SK-N-SH treated with all-trans-retinoic acid at 6 μM for 48 hours (cell line): Measurements from ENCODE around the gene MBD5.

Experiments used
- ATAC-seq: fragments of 200-7000 bp; cut with Tn5 transposase; 3 replicates; pipeline ENCODE4 v1.9.1; 2020; ENCODE audit warnings: mild to moderate bottlenecking, moderate library complexity
- ARNTL ChIP-seq: fragments of 450-650 bp; formaldehyde crosslinking; IDR thresholded peaks from 2 replicates; pipeline ENCODE4 v1.5.0; 2020; ENCODE audit warnings: low read depth, mild to moderate bottlenecking, moderate library complexity, borderline replicate concordance
- BACH2 ChIP-seq: fragments of 250-450 bp; sonication (Bioruptor Pico); IDR thresholded peaks from 2 replicates; pipeline ENCODE4 v1.9.0; 2021; ENCODE audit warnings: mild to moderate bottlenecking, borderline replicate concordance
- CSRNP3 ChIP-seq: fragments of 250-450 bp; sonication (Bioruptor Pico); IDR thresholded peaks from 2 replicates; pipeline ENCODE4 v1.5.1; 2021; ENCODE audit warnings: mild to moderate bottlenecking, moderate library complexity
- ESRRG ChIP-seq: fragments of 250-450 bp; sonication (Bioruptor Pico); IDR thresholded peaks from 2 replicates; pipeline ENCODE4 v1.6.1; 2021; ENCODE audit warnings: mild to moderate bottlenecking
- GLIS3 ChIP-seq: fragments of 250-450 bp; sonication (Bioruptor Pico); IDR thresholded peaks from 2 replicates; pipeline ENCODE4 v1.5.0; 2020; ENCODE audit warnings: mild to moderate bottlenecking, moderate library complexity
- ISL1 ChIP-seq: fragments of 250-450 bp; sonication (Bioruptor Pico); IDR thresholded peaks from 2 replicates; pipeline ENCODE4 v2.1.2; 2022; ENCODE audit warnings: mild to moderate bottlenecking, moderate library complexity
- OSR1 ChIP-seq: fragments of 250-450 bp; sonication (Bioruptor Pico); IDR thresholded peaks from 2 replicates; pipeline ENCODE4 v1.8.0; 2022; ENCODE audit warnings: moderate library complexity, mild to moderate bottlenecking, inconsistent platforms
- PATZ1 ChIP-seq: fragments of 250-450 bp; sonication (Bioruptor Pico); IDR thresholded peaks from 2 replicates; pipeline ENCODE4 v1.8.0; 2020; ENCODE audit warnings: mild to moderate bottlenecking, moderate library complexity, borderline replicate concordance
- POU6F1 ChIP-seq: fragments of 250-450 bp; sonication (Bioruptor Pico); IDR thresholded peaks from 2 replicates; pipeline ENCODE4 v1.8.0; 2021; ENCODE audit warnings: low read depth, mild to moderate bottlenecking, moderate library complexity, borderline replicate concordance
- PPARA ChIP-seq: fragments of 250-450 bp; sonication (Bioruptor Pico); IDR thresholded peaks from 2 replicates; pipeline ENCODE4 v1.5.0; 2020; ENCODE audit warnings: mild to moderate bottlenecking, borderline replicate concordance
- RARB ChIP-seq: fragments of 250-450 bp; sonication (Bioruptor Pico); IDR thresholded peaks from 2 replicates; pipeline ENCODE4 v1.8.0; 2021; ENCODE audit warnings: mild to moderate bottlenecking, moderate library complexity
- TCF4 ChIP-seq: fragments of 250-450 bp; sonication (Bioruptor Pico); IDR thresholded peaks from 2 replicates; pipeline ENCODE4 v1.8.0; 2021; ENCODE audit warnings: mild to moderate bottlenecking, moderate library complexity, borderline replicate concordance
- TSHZ2 ChIP-seq: fragments of 250-450 bp; sonication (Bioruptor Pico); IDR thresholded peaks from 2 replicates; pipeline ENCODE4 v1.5.0; 2020; ENCODE audit warnings: mild to moderate bottlenecking, moderate library complexity
- ZC3H10 ChIP-seq: fragments of 250-450 bp; sonication (Bioruptor Pico); IDR thresholded peaks from 2 replicates; pipeline ENCODE4 v1.5.1; 2021; ENCODE audit warnings: mild to moderate bottlenecking, moderate library complexity
- ZFP3 ChIP-seq: fragments of 250-450 bp; sonication (Bioruptor Pico); IDR thresholded peaks from 2 replicates; pipeline ENCODE4 v1.5.0; 2020; ENCODE audit warnings: mild to moderate bottlenecking, moderate library complexity
- ZNF8 ChIP-seq: fragments of 450-650 bp; formaldehyde crosslinking; IDR thresholded peaks from 2 replicates; pipeline ENCODE4 v1.5.0; 2020; ENCODE audit warnings: mild to moderate bottlenecking, moderate library complexity

Gene MBD5

GRCh38 chr2:148255929-148256328 lies 235.0 kb downstream of the MBD5 start (continued):
- TF ChIP-seq ESRRG (CRISPR knock-in tag) (no peak), ARNTL (CRISPR knock-in tag) (no peak)

- ATAC-seq = no peak
- no peak for TF ChIP-seq PATZ1 (CRISPR knock-in tag)
- no peak for TF ChIP-seq ZNF8 (CRISPR knock-in tag)
- no peak for TF ChIP-seq OSR1 (CRISPR knock-in tag)
- no peak for TF ChIP-seq PPARA
- TF ChIP-seq TSHZ2 (CRISPR knock-in tag) = no peak
- no peak for TF ChIP-seq ARNTL (CRISPR knock-in tag)
- TF ChIP-seq POU6F1 (CRISPR knock-in tag) = no peak
- TF ChIP-seq CSRNP3 (CRISPR knock-in tag) = no peak
- TF ChIP-seq TCF4 (CRISPR knock-in tag) = no peak
- TF ChIP-seq GLIS3 = no peak
- TF ChIP-seq ZFP3 = no peak
- no peak for TF ChIP-seq ISL1
- no peak for TF ChIP-seq ESRRG (CRISPR knock-in tag)
Observed at GRCh38 chr2:148257276-148257675, 236.4 kb downstream of the MBD5 start.

- TF ChIP-seq PPARA = no peak
- no peak for ATAC-seq
Observed at GRCh38 chr2:148258124-148258523, 237.2 kb downstream of the MBD5 start.

GRCh38 chr2:148259674-148260073 lies 238.8 kb downstream of the MBD5 start:
- ATAC-seq = no peak
- no peak for TF ChIP-seq ZNF8 (CRISPR knock-in tag)
- no peak for TF ChIP-seq CSRNP3 (CRISPR knock-in tag)
- no peak for TF ChIP-seq ARNTL (CRISPR knock-in tag)
- no peak for TF ChIP-seq GLIS3
- no peak for TF ChIP-seq ZFP3
- no peak for TF ChIP-seq RARB (CRISPR knock-in tag)
- TF ChIP-seq POU6F1 (CRISPR knock-in tag) = no peak
- TF ChIP-seq ZC3H10 = no peak
- TF ChIP-seq PPARA = no peak
- no peak for TF ChIP-seq TSHZ2 (CRISPR knock-in tag)
- TF ChIP-seq BACH2 (CRISPR knock-in tag) = no peak
- no peak for TF ChIP-seq OSR1 (CRISPR knock-in tag)
- no peak for TF ChIP-seq TCF4 (CRISPR knock-in tag)
